Mucosa of descending colon (tissue), 3 donors: ENCODE data around the gene RNPS1. TPM values are rescaled to one million over a fixed set of nuclear protein-coding genes. Genes with fewer than 3 reads are reported as not detected.

ENCODE experiments used
- ATAC-seq: fragments of 200-7000 bp; cut with Tn5 transposase; one replicate; pipeline ENCODE4 v1.9.1; 2020; ENCODE audit warnings: mild to moderate bottlenecking, moderate library complexity
- DNase-seq, 3 donors: peaks; one replicate each; pipeline ENCODE4 v3.0.0-alpha.2; 2020
- H3K36me3 ChIP-seq: fragments of 200-600 bp; one replicate; pipeline ENCODE4 v1.8.0; 2021; ENCODE audit warnings: low read depth, mild to moderate bottlenecking
- H3K4me1 ChIP-seq: fragments of 200-600 bp; one replicate; pipeline ENCODE4 v1.8.0; 2021; ENCODE audit warnings: low read depth, mild to moderate bottlenecking
- H3K4me3 ChIP-seq: fragments of 200-600 bp; one replicate; pipeline ENCODE4 v1.8.0; 2021; ENCODE audit warnings: mild to moderate bottlenecking
- H3K9me3 ChIP-seq: fragments of 200-600 bp; one replicate; pipeline ENCODE4 v1.8.0; 2021; ENCODE audit warnings: mild to moderate bottlenecking
- intact Hi-C, 2 donors: fragments of 100-400 bp; cut with DNase I in 1 of 2; cut with micrococcal nuclease in 1 of 2; formaldehyde crosslinking; loops; one replicate each; pipeline versions ENCODE4 v1.11.0 to v1.11.1; 2022; cut with DNase I, micrococcal nuclease
- total RNA-seq, 3 donors: library from RNA; stranded (reverse); fragmentation: NEBNext Ultra II Directional in 2 of 3; extraction: Animal tissue kit (Norgen Biotek cat#: 25700) in 2 of 3; gene quantifications; one replicate each; pipeline versions ENCODE4 v1.2.1 to v1.2.4, GENCODE V29; 2021 to 2023
- TF ChIP-seq, protein P1 (sequence below): fragments of 200-600 bp; IDR thresholded peaks from one replicate; pipeline ENCODE4 v1.8.0; 2022; ENCODE audit warnings: antibody characterized with exemption, mild to moderate bottlenecking
- donor health status: DM: no; HTN: no; CAD: no; lungs with moderate emphysema.
- donor health status: DM: no; HTN: no; CAD: no.
- donor health status: DM: no; HTN: yes; CAD: no.

RNPS1 gene
- total RNA-seq, 3 donors from 2014 or later = 125 to 144 (median 125) TPM

DNA sequence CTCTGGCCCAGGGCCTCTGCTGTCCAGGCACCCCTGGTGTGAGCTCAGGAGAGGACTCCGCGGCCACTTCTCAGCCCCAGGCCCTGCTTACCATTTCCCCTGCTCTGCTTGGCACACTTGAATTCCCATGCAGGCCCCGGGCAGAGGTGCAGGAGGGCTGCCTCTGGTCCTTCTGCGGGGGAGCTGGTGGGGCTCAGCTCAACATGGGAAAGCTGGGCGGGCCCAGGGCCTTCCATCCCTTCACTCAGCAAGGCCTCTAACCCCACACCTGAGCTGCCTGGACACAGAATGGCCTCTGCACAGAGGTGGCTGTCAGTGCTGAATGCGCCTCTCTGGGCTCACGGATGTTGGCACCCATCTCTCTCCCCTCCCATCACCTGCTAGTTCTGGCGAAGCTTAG lies 12.5 kb upstream of the RNPS1 start:
- TF ChIP-seq, protein P1, sequence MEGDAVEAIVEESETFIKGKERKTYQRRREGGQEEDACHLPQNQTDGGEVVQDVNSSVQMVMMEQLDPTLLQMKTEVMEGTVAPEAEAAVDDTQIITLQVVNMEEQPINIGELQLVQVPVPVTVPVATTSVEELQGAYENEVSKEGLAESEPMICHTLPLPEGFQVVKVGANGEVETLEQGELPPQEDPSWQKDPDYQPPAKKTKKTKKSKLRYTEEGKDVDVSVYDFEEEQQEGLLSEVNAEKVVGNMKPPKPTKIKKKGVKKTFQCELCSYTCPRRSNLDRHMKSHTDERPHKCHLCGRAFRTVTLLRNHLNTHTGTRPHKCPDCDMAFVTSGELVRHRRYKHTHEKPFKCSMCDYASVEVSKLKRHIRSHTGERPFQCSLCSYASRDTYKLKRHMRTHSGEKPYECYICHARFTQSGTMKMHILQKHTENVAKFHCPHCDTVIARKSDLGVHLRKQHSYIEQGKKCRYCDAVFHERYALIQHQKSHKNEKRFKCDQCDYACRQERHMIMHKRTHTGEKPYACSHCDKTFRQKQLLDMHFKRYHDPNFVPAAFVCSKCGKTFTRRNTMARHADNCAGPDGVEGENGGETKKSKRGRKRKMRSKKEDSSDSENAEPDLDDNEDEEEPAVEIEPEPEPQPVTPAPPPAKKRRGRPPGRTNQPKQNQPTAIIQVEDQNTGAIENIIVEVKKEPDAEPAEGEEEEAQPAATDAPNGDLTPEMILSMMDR = no peak
- no peak for ATAC-seq
- Histone ChIP-seq H3K36me3 (no peaks in the 10 kb centered on the region), H3K9me3 (no peaks in the 10 kb centered on the region), H3K4me3 (no peak overlapping the region), H3K4me1 (no peaks in the 10 kb centered on the region)
- DNase-seq = no peak
- intact Hi-C loops = no loop called here

DNA sequence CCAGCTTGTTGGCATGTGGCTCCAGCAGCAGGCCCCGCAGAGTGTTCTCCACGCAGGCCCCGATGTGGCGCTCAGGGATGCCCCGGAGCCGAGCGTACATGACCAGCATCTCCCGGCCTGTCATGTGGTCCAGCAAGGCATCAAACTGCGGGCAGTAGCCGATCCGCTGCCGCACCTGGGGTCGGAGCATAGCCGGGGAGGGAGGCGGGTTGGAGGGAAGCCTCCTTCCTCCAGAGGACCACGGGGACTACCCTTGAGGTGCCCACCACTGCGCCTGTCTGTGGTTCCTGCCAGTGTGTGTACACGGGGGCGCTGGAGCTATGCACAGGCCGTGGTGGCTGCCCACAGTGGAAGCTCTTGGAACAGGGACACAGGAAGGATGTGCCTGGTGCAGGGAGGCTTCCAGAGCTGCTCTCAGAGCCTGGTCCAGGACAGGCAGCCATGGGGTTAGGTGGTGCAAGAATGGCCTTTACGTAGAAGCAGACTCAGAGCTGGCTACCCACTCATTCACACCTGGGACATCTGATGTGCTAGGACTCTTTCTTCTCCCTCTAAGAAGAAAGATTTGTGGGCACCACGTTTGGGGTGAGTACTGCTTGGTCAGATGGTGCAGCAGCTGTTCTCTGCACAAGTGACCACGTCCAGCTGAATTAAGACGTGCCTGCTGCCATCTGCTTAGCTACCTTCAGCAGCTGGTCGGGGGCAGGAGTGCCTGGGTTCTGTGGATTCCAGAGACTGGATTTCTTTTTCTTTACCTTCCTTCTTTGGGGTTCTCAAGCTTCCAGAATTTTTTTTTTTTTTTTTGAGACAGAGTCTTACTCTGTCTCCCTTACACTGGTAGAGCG lies 11.3 kb upstream of the RNPS1 start:
- Histone ChIP-seq H3K36me3 (no peaks in the 10 kb centered on the region), H3K4me3 (no peak overlapping the region), H3K9me3 (no peaks in the 10 kb centered on the region), H3K4me1 (no peaks in the 10 kb centered on the region)
- no peak for ATAC-seq
- intact Hi-C loops = no loop called here
- no peak for DNase-seq
- TF ChIP-seq, protein P1 = no peak

DNA sequence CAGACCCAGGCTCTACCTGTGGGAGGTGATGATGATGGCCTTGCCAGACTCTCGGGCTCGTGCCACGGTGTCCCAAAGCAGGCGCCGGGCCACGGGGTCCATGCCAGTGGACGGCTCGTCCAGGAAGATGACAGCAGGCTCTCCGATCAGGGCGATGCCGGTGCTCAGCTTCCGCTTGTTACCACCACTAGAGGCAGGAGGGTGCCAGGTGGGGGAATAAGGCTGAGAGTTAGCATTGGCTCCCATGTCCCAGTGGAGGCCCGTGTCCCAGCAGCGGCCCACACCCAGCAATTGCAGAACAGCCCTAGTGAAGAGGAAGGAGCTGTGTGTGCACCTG lies 10.3 kb upstream of the RNPS1 start:
- no peak for DNase-seq
- intact Hi-C loops = no loop called here
- Histone ChIP-seq H3K36me3 (no peaks in the 10 kb centered on the region), H3K9me3 (no peaks in the 10 kb centered on the region), H3K4me1 (no peaks in the 10 kb centered on the region), H3K4me3 (no peak overlapping the region)
- ATAC-seq = peak; percentile 38
- TF ChIP-seq, protein P1 = no peak

DNA sequence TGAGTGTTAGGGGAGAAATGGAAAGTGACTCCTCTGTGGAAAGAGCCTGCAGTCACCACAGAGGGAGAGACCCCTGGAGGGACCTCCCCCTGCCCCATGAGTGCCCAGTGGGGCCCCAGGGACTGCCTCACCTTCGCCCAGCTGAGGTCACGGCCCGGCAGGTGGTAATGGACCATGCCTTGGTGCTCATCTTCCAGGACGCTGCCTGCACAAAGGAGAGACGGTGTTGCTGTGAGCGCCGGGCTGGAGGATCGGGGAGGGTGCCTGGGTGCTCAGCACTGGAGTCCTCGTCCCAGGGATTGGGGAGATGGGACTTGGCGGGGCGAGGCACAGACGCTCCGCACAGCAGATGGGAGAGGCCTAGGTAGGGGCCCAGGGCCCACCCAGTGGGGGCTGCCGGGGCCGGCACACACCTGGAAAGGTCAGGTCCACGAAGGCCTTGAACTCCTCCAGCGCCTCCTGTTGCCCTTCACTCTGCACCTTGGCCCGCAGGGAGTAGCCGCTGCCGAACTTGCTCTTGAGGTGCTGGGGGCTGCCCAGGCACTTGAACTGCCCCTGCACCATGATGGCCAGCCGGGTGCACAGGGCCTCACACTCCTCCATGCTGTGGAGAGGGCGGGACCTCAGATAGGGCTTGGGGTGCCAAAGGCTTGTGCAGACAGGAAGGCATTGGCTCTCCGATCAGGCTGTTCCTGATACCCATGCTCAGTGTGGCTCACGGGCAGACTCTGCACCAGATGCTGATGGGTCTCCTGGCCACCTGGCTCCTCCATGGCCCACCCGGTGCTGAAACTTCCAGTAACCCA lies 9.7 kb upstream of the RNPS1 start:
- H3K36me3 ChIP-seq = no peaks in the 10 kb centered on the region
- H3K4me1 ChIP-seq = no peaks in the 10 kb centered on the region
- no peak overlapping the region for H3K4me3 ChIP-seq
- no peak for DNase-seq
- ATAC-seq = no peak
- TF ChIP-seq, protein P1 = no peak
- intact Hi-C loops = no loop called here
- H3K9me3 ChIP-seq = no peaks in the 10 kb centered on the region

DNA sequence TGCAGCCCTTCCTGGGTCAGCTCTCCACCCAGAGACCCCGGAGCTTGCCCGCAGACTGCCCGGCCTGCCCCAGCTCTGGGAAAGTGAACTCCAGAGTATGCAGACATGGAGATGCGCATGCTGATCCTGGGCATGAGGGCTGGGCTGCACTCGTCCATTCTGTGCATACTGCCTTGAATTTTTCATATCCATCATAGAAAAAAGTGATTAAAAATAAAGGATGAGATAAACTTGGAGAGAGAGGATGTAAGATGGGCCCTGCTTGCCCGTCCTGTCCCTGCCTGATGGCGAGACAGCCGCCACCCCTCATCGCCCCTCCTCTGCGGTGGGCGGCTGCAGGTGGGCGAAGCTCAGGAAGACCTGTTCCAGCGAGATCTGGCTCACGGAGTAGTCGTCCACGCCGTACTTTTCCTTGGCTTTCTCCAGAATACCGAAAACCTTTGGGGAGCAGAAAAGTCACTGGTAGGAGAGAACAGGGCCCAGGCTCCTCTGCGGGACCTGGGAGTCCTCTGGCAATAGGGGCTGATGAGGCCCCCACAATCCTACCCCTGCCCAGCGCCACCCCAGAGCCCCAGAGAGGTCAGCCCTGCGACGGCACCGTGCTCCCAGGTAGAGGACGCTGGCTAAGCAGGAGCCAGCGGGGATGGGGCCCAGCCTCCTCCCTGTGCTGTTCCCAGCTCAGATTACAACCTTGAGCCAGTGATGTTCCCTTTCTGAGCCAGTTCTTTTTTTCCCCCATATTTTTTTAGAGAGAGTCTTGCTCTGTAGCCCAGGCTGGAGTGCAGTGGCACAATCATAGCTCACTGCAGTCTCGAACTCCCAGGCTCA lies 8.7 kb upstream of the RNPS1 start:
- DNase-seq (no peak), ATAC-seq (no peak)
- Histone ChIP-seq H3K9me3 (no peaks in the 10 kb centered on the region), H3K4me3 (no peak overlapping the region), H3K36me3 (no peaks in the 10 kb centered on the region), H3K4me1 (no peaks in the 10 kb centered on the region)
- TF ChIP-seq, protein P1 = no peak
- intact Hi-C loops = no loop called here
